K562 (cell line): ENCODE measurements around the gene SRP72. TPM values are rescaled to one million over a fixed set of nuclear protein-coding genes. Genes with fewer than 3 reads are reported as not detected.

Experiments
- ATAC-seq: fragments of 200-7000 bp; cut with Tn5 transposase; 3 replicates; pipeline ENCODE4 v1.9.1; 2020; ENCODE audit warnings: moderate library complexity
- BruUV-seq: library from RNA; stranded (reverse); fragments of 400-500 nt; replicated peaks from 2 replicates; lab custom pipeline; 2021; lab: Mats Ljungman, UMichigan
- CTCF ChIA-PET: fragments of 300-600 bp; formaldehyde crosslinking; extraction: SDS; loops from one replicate; lab custom pipeline; 2021; ENCODE audit warnings: low intra/inter-chr PET ratio; lab: Yijun Ruan, JAX
- POLR2A ChIA-PET: fragments of 300-600, 350-650 bp; sonication (Branson Sonifier 250); formaldehyde crosslinking; extraction: SDS; loops from one replicate; lab custom pipeline; 2021; ENCODE audit warnings: antibody characterized with exemption, inconsistent platforms; lab: Yijun Ruan, JAX
- DNase-seq, 4 experiments: peaks; one replicate each; pipeline versions ENCODE4 v3.0.0 to v3.0.0-alpha.2; 2011 to 2018; ENCODE audit warnings: low spot score in 3 of 4, mixed read lengths in 3 of 4; ENCODE audit errors: extremely low read depth in 1 of 4
- FAIRE-seq: peaks from 2 replicates; lab custom pipeline; 2011; peaks lifted over from hg19 to GRCh38; lab: Jason Lieb, UNC
- H2AFZ ChIP-seq: 2 replicates; pipeline ENCODE4 v1.6.0; 2011; ENCODE audit warnings: low read depth, low read length, control low read depth, inconsistent platforms
- H3K27ac ChIP-seq: fragments of 200-600 bp; 3 replicates; pipeline ENCODE4 v1.8.0; 2011; ENCODE audit warnings: low read depth, mild to moderate bottlenecking, control low read depth, inconsistent platforms, low read length, moderate library complexity, mixed read lengths; ENCODE audit errors: extremely low read depth
- H3K27me3 ChIP-seq, 2 experiments: fragments of 300-600 bp in 1 of 2; 2 replicates in 1 of 2; 3 replicates in 1 of 2; pipeline versions ENCODE4 v1.6.0 to v1.8.0; 2011; ENCODE audit warnings: inconsistent platforms in 2 of 2, low read length in 2 of 2, mild to moderate bottlenecking in 1 of 2, mixed read lengths in 1 of 2, moderate library complexity in 1 of 2; ENCODE audit not compliant: control insufficient read depth in 2 of 2, insufficient read depth in 2 of 2
- H3K36me3 ChIP-seq: fragments of 300-600 bp; 3 replicates; pipeline ENCODE4 v1.8.0; 2011; ENCODE audit warnings: mild to moderate bottlenecking, low read length, inconsistent platforms; ENCODE audit not compliant: control insufficient read depth, insufficient read depth
- H3K4me1 ChIP-seq, 2 experiments: fragments of 200-600 bp in 1 of 2; replicated peaks in 1 of 2; 2 replicates in 1 of 2; 3 replicates in 1 of 2; pipeline versions ENCODE4 v1.5.1 to v1.8.0; 2011; ENCODE audit warnings: inconsistent platforms in 2 of 2, low read length in 2 of 2, mild to moderate bottlenecking in 1 of 2, mixed read lengths in 1 of 2, moderate library complexity in 1 of 2; ENCODE audit not compliant: control insufficient read depth in 2 of 2, insufficient read depth in 2 of 2
- H3K4me2 ChIP-seq: 2 replicates; pipeline ENCODE4 v1.6.1; 2011; ENCODE audit warnings: low read length, control low read depth, inconsistent platforms, mixed read lengths; ENCODE audit not compliant: insufficient read depth
- H3K4me3 ChIP-seq: fragments of 200-600 bp; sonication (generic), shearing (Covaris generic); 2 replicates; pipeline ENCODE4 v1.5.1; 2016; ENCODE audit warnings: control low read depth, inconsistent platforms
- H3K79me2 ChIP-seq: fragments of 200-600 bp; 3 replicates; pipeline ENCODE4 v1.8.0; 2011; ENCODE audit warnings: low read length, inconsistent platforms; ENCODE audit not compliant: control insufficient read depth, insufficient read depth
- H3K9ac ChIP-seq, 2 experiments: 2 replicates each; pipeline versions ENCODE4 v1.6.0 to v1.6.1; 2011; ENCODE audit warnings: low read depth in 2 of 2, low read length in 2 of 2, control low read depth in 1 of 2, inconsistent platforms in 1 of 2, mild to moderate bottlenecking in 1 of 2, mixed read lengths in 1 of 2; ENCODE audit not compliant: insufficient read depth in 1 of 2
- H3K9me1 ChIP-seq: one replicate; pipeline ENCODE4 v1.6.0; 2011; ENCODE audit warnings: inconsistent platforms, mild to moderate bottlenecking, low read length, moderate library complexity; ENCODE audit not compliant: control insufficient read depth, insufficient read depth
- H3K9me3 ChIP-seq: replicated peaks from 2 replicates; pipeline ENCODE4 v1.5.1; 2011; ENCODE audit warnings: low read depth, low read length, inconsistent platforms; ENCODE audit not compliant: control insufficient read depth, insufficient read depth
- H4K20me1 ChIP-seq: replicated peaks from 2 replicates; pipeline ENCODE4 v1.6.1; 2011; ENCODE audit warnings: low read length, inconsistent platforms, mixed read lengths; ENCODE audit not compliant: control insufficient read depth, insufficient read depth
- KAT7 ChIP-seq: sonication (generic); formaldehyde crosslinking; IDR thresholded peaks from 2 replicates; pipeline ENCODE4 v1.8.0; 2022; ENCODE audit warnings: missing genetic modification reagents, mild to moderate bottlenecking, borderline replicate concordance
- POLR2A ChIP-seq: fragments of 450-650 bp; conservative IDR thresholded peaks from 2 replicates; pipeline ENCODE4 v1.6.1; 2016
- POLR2G ChIP-seq: fragments of 200-400 bp; formaldehyde crosslinking; IDR thresholded peaks from 2 replicates; pipeline ENCODE4 v1.6.1; 2017; ENCODE audit warnings: low read depth, mild to moderate bottlenecking, antibody characterized with exemption, low read length, moderate library complexity
- ZBTB7A ChIP-seq: IDR thresholded peaks from 2 replicates; pipeline ENCODE4 v1.6.1; 2011; ENCODE audit warnings: low read depth, mild to moderate bottlenecking, low read length, moderate library complexity, borderline replicate concordance; ENCODE audit not compliant: control insufficient read depth
- WGBS: fragments of 100-300 bp; shearing (Covaris generic); methylation state at CpG from one replicate; pipeline ENCODE4 v1.1.6; 2016; ENCODE audit warnings: low coverage, mixed read lengths; ENCODE audit not compliant: insufficient coverage; ENCODE audit errors: missing lambda C conversion rate; 5-methylcytosine and 5-hydroxymethylcytosine counted together
- in situ Hi-C: fragments of 300-500 bp; cut with MboI; formaldehyde crosslinking; loops from 4 replicates; pipeline ENCODE4 v1.15.0; 2018; ENCODE audit warnings: inconsistent platforms, mixed read lengths
- intact Hi-C: fragments of 100-400 bp; cut with micrococcal nuclease; formaldehyde crosslinking; loops from 2 replicates; pipeline ENCODE4 v1.14.2; 2022
- polyA plus RNA-seq, 8 experiments: library from polyadenylated mRNA; depleted of rRNA in 4 of 8; stranded (reverse) in 5 of 8; unstranded in 3 of 8; fragments of >200 nt; fragmentation: Nextera tagmentation in 2 of 8; fragmentation: Illumina TruSeq in 1 of 8; extraction: Ambion mirVana in 2 of 8; extraction: Trizol in 1 of 8; gene quantifications; 2 replicates each; pipeline versions ENCODE4 v1.2.1 to v1.2.3, GENCODE V29; 2011 to 2014; ENCODE audit warnings: inconsistent platforms in 1 of 8, missing spikeins in 1 of 8
- total RNA-seq, 7 experiments: library from RNA; depleted of rRNA in 6 of 7; stranded (reverse); fragments of >200 nt in 6 of 7; fragmentation: Illumina TruSeq in 2 of 7; extraction: Trizol in 2 of 7; gene quantifications; 2 replicates each; pipeline versions ENCODE4 v1.2.1 to v1.2.3, GENCODE V29; 2011 to 2021; ENCODE audit warnings: low replicate concordance in 1 of 7
- TF ChIP-seq, protein P1 (sequence below): sonication (generic); formaldehyde crosslinking; IDR thresholded peaks from 2 replicates; pipeline ENCODE4 v1.8.1; 2023; ENCODE audit warnings: mild to moderate bottlenecking, missing genetic modification reagents
- TF ChIP-seq, protein P2 (sequence below): fragments of 450-650 bp; formaldehyde crosslinking; IDR thresholded peaks from 2 replicates; pipeline ENCODE4 v1.4.0; 2022; ENCODE audit warnings: missing genetic modification characterization

The SRP72 gene
- total and polyA plus RNA-seq, 9 of the 15 experiments (the other 6 are each of a cell fraction or from before 2014, with no cell fraction given), result 124 to 341 (median 202) TPM

GRCh38 chr4:56505269-56506130 lies 38.1 kb downstream of the SRP72 start, which contains the start of gene ARL9:
Gene ARL9 (plus strand): TSS chr4:56505791. CDS start chr4:56505863, 72 bp downstream.
- no peak within 1 kb of the TSS for H3K9ac ChIP-seq
- no peaks in the 10 kb centered on the region for H4K20me1 ChIP-seq
- no peak within 1 kb of the TSS for H3K27ac ChIP-seq
- H3K4me1 ChIP-seq, result no peaks in the 10 kb centered on the region
- H3K4me3 ChIP-seq, result no peak within 1 kb of the TSS
- intact Hi-C loops, result no loop called here
- DNase-seq (no peak), FAIRE-seq (no peak), ATAC-seq (no peak)
- no peak within 1 kb of the TSS for H2AFZ ChIP-seq
- no peak within 1 kb of the TSS for H3K4me2 ChIP-seq
- in situ Hi-C loops, result no loop called here
- H3K79me2 ChIP-seq, result no peaks in the 10 kb centered on the region
- CTCF ChIA-PET, result no interaction called here
- no peaks in the 10 kb centered on the region for H3K9me1 ChIP-seq
- POLR2A ChIA-PET, result interaction anchor here (0.6 to 0.7 kb wide), 3 partner anchors 11 to 606 kb away, joined by 3 to 6 read pairs (median 3); no protein-coding TSS in a partner anchor
- peaks cover 32% of the 10 kb centered on the region for H3K36me3 ChIP-seq
- peaks cover 1% of the 10 kb centered on the region; the same call in 1 of the 2 replicates for H3K9me3 ChIP-seq
- no TSS peak for BruUV-seq
- H3K27me3 ChIP-seq, result no peaks in the 10 kb centered on the region
- 95% methylated on average over 38 of the region's 56 CpGs for WGBS
- TF ChIP-seq, protein P1, sequence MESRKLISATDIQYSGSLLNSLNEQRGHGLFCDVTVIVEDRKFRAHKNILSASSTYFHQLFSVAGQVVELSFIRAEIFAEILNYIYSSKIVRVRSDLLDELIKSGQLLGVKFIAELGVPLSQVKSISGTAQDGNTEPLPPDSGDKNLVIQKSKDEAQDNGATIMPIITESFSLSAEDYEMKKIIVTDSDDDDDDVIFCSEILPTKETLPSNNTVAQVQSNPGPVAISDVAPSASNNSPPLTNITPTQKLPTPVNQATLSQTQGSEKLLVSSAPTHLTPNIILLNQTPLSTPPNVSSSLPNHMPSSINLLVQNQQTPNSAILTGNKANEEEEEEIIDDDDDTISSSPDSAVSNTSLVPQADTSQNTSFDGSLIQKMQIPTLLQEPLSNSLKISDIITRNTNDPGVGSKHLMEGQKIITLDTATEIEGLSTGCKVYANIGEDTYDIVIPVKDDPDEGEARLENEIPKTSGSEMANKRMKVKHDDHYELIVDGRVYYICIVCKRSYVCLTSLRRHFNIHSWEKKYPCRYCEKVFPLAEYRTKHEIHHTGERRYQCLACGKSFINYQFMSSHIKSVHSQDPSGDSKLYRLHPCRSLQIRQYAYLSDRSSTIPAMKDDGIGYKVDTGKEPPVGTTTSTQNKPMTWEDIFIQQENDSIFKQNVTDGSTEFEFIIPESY (CRISPR knock-in tag), result peak; percentile 93
- TF ChIP-seq, protein P2, sequence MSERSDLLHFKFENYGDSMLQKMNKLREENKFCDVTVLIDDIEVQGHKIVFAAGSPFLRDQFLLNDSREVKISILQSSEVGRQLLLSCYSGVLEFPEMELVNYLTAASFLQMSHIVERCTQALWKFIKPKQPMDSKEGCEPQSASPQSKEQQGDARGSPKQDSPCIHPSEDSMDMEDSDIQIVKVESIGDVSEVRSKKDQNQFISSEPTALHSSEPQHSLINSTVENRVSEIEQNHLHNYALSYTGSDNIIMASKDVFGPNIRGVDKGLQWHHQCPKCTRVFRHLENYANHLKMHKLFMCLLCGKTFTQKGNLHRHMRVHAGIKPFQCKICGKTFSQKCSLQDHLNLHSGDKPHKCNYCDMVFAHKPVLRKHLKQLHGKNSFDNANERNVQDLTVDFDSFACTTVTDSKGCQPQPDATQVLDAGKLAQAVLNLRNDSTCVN (CRISPR knock-in tag), result 0 out of 2 replicates have a peak, but pooled peaks have one; percentile 26
- TF ChIP-seq ZBTB7A (no peak), POLR2A (0 out of 2 replicates have a peak, but pooled peaks have one; percentile 18), KAT7 (CRISPR knock-in tag) (no peak), POLR2G (peak; percentile 76)
